PC-3 (cell line): ENCODE results near the gene POLR2E. TPM values are rescaled to one million over a fixed set of nuclear protein-coding genes. Genes with fewer than 3 reads are reported as not detected.

ENCODE experiments used
- ATAC-seq: fragments of 200-7000 bp; cut with Tn5 transposase; 2 replicates; pipeline ENCODE4 v1.9.1; 2020; ENCODE audit warnings: mild to moderate bottlenecking, moderate library complexity
- BruUV-seq: library from RNA; stranded (reverse); fragments of 400-500 nt; replicated peaks from 2 replicates; lab custom pipeline; 2021; lab: Mats Ljungman, UMichigan
- CTCF ChIA-PET: fragments of 300-600 bp; sonication (Branson Sonifier 250); formaldehyde crosslinking; loops from one replicate; lab custom pipeline; 2022; ENCODE audit warnings: antibody characterized with exemption; lab: Charles Lee
- POLR2A ChIA-PET: fragments of 300-600 bp; sonication (Branson Sonifier 250); formaldehyde crosslinking; loops from one replicate; lab custom pipeline; 2022; ENCODE audit warnings: antibody characterized with exemption; ENCODE audit not compliant: unreplicated experiment; lab: Charles Lee
- DNase-seq: peaks from one replicate; pipeline ENCODE4 v3.0.0-alpha.2; 2015
- H2AFZ ChIP-seq: fragments of 300-600 bp; sonication (generic); 2 replicates; pipeline ENCODE4 v1.6.0; 2016; ENCODE audit warnings: antibody characterized with exemption, low read length
- H3F3A ChIP-seq: fragments of 300-600 bp; sonication (generic); one replicate; pipeline ENCODE4 v1.6.0; 2017; ENCODE audit warnings: antibody characterized with exemption, low read length, control low read depth, mild to moderate bottlenecking; ENCODE audit not compliant: unreplicated experiment
- H3K27ac ChIP-seq: fragments of 300-600 bp; sonication (generic); 2 replicates; pipeline ENCODE4 v1.5.1; 2016; ENCODE audit warnings: mild to moderate bottlenecking, low read length
- H3K27me3 ChIP-seq: fragments of 300-600 bp; sonication (generic); 2 replicates; pipeline ENCODE4 v1.6.1; 2016; ENCODE audit warnings: low read length, mixed read lengths
- H3K36me3 ChIP-seq: fragments of 300-600 bp; sonication (generic); 2 replicates; pipeline ENCODE4 v1.6.1; 2016; ENCODE audit warnings: low read depth, mixed run types, low read length, mixed read lengths
- H3K4me1 ChIP-seq: fragments of 300-600 bp; sonication (generic); 2 replicates; pipeline ENCODE4 v1.5.1; 2016; ENCODE audit warnings: low read length; ENCODE audit not compliant: insufficient read depth
- H3K4me2 ChIP-seq: fragments of 300-600 bp; sonication (generic); 2 replicates; pipeline ENCODE4 v1.6.0; 2016; ENCODE audit warnings: low read length
- H3K4me3 ChIP-seq: fragments of 300-600 bp; sonication (generic); 2 replicates; pipeline ENCODE4 v1.5.1; 2016; ENCODE audit warnings: mild to moderate bottlenecking, low read length, mixed read lengths
- H3K79me2 ChIP-seq: fragments of 300-600 bp; sonication (generic); 2 replicates; pipeline ENCODE4 v1.6.1; 2017; ENCODE audit warnings: low read length, mixed read lengths
- H3K9ac ChIP-seq: fragments of 300-600 bp; sonication (generic); 2 replicates; pipeline ENCODE4 v1.6.0; 2016; ENCODE audit warnings: mild to moderate bottlenecking, low read length
- H3K9me2 ChIP-seq: fragments of 300-600 bp; sonication (generic); replicated peaks from 2 replicates; pipeline ENCODE4 v1.6.1; 2016; ENCODE audit warnings: mixed run types, low read length, mixed read lengths
- H3K9me3 ChIP-seq: fragments of 300-600 bp; sonication (generic); 2 replicates; pipeline ENCODE4 v1.6.1; 2016; ENCODE audit warnings: low read length, mixed read lengths
- H4K20me1 ChIP-seq: fragments of 300-600 bp; sonication (generic); 2 replicates; pipeline ENCODE4 v1.6.1; 2016; ENCODE audit warnings: low read length, mixed read lengths
- EZH2 ChIP-seq: fragments of 300-600 bp; sonication (generic); IDR thresholded peaks from one replicate; pipeline ENCODE4 v1.6.1; 2017; ENCODE audit warnings: antibody characterized with exemption, mild to moderate bottlenecking, low read length; ENCODE audit not compliant: unreplicated experiment
- EZH2phosphoT487 ChIP-seq: fragments of 300-600 bp; sonication (generic); IDR thresholded peaks from 2 replicates; pipeline ENCODE4 v1.6.1; 2018; ENCODE audit warnings: mild to moderate bottlenecking, antibody characterized with exemption, low read length, borderline replicate concordance
- intact Hi-C: fragments of 100-400 bp; cut with micrococcal nuclease; formaldehyde crosslinking; loops from 2 replicates; pipeline ENCODE4 v1.9.0; 2023
- total RNA-seq: library from RNA; depleted of rRNA; stranded (reverse); fragments of >200 nt; gene quantifications from 2 replicates; pipeline ENCODE4 v1.2.3, GENCODE V29; 2014
- TF ChIP-seq, protein P1 (sequence below): fragments of 300-600 bp; sonication (generic); conservative IDR thresholded peaks from 2 replicates; pipeline ENCODE4 v1.5.1; 2017; ENCODE audit warnings: antibody characterized with exemption, low read depth, mild to moderate bottlenecking, low read length

Gene POLR2E
- total RNA-seq, 1 experiment from 2014 or later, result 375 TPM

DNA sequence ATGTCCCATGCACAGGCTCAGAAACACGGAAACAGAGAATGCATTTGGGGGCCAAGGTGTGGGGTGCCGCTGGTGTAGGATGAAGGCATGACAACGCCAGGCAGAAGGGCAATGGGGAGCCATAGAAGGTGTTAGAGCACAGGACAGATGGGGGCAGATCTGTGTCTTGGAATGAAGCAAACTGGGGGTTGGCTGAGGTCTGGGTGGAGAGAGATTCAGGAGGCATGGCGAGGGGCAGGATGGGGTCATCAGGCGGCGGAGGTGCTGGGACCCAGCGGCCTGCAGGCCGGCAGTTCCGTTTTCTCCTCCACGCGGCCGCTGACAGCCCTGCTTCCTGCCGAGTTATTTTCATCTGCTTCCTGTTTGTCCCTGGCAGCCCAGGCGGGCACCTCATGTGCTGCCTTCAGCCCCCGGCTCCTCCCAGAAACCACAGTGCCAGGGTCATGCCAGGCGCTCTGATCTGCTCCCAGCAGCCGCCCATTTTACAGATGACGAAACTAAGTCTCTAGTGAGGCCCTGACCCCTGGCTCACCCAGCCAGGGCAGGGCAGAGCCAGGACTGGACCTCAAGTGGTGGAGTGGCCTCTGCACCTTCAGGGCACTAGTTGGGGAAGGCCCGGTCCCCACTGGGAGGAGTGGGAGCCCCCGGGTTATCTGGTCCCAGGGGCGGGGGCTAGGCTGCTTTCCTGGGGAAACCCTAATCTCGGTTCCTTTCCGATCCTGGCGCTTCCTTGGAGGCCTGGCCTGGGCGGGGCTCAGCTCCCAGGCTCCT, 26.0 kb downstream of the POLR2E start:
- H3K27ac ChIP-seq, result no peak overlapping the region
- no peaks in the 10 kb centered on the region for H3K27me3 ChIP-seq
- H3K36me3 ChIP-seq, result no peaks in the 10 kb centered on the region
- H3K9me2 ChIP-seq, result no peaks in the 10 kb centered on the region
- no peak overlapping the region for H3K9ac ChIP-seq
- no TSS peak for BruUV-seq
- ATAC-seq (no peak), DNase-seq (no peak)
- no peak overlapping the region for H2AFZ ChIP-seq
- H4K20me1 ChIP-seq, result no peaks in the 10 kb centered on the region
- ChIA-PET POLR2A (no interaction called here), CTCF (no interaction called here)
- H3K4me3 ChIP-seq, result no peak overlapping the region
- TF ChIP-seq, protein P1, sequence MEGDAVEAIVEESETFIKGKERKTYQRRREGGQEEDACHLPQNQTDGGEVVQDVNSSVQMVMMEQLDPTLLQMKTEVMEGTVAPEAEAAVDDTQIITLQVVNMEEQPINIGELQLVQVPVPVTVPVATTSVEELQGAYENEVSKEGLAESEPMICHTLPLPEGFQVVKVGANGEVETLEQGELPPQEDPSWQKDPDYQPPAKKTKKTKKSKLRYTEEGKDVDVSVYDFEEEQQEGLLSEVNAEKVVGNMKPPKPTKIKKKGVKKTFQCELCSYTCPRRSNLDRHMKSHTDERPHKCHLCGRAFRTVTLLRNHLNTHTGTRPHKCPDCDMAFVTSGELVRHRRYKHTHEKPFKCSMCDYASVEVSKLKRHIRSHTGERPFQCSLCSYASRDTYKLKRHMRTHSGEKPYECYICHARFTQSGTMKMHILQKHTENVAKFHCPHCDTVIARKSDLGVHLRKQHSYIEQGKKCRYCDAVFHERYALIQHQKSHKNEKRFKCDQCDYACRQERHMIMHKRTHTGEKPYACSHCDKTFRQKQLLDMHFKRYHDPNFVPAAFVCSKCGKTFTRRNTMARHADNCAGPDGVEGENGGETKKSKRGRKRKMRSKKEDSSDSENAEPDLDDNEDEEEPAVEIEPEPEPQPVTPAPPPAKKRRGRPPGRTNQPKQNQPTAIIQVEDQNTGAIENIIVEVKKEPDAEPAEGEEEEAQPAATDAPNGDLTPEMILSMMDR, result no peak
- TF ChIP-seq EZH2, result no peak
- no peak for TF ChIP-seq EZH2phosphoT487
- no peaks in the 10 kb centered on the region for H3F3A ChIP-seq
- intact Hi-C loops, result loop anchor here (5.0 kb wide), 1 partner anchor 33 kb away; the partner anchor contains the start of gene GPX4
- H3K9me3 ChIP-seq, result no peaks in the 10 kb centered on the region
- H3K4me2 ChIP-seq, result no peak overlapping the region
- H3K4me1 ChIP-seq, result peaks cover 18% of the 10 kb centered on the region
- 0 out of 2 replicates have a peak, but pooled peaks cover 4% of the 10 kb centered on the region for H3K79me2 ChIP-seq

DNA sequence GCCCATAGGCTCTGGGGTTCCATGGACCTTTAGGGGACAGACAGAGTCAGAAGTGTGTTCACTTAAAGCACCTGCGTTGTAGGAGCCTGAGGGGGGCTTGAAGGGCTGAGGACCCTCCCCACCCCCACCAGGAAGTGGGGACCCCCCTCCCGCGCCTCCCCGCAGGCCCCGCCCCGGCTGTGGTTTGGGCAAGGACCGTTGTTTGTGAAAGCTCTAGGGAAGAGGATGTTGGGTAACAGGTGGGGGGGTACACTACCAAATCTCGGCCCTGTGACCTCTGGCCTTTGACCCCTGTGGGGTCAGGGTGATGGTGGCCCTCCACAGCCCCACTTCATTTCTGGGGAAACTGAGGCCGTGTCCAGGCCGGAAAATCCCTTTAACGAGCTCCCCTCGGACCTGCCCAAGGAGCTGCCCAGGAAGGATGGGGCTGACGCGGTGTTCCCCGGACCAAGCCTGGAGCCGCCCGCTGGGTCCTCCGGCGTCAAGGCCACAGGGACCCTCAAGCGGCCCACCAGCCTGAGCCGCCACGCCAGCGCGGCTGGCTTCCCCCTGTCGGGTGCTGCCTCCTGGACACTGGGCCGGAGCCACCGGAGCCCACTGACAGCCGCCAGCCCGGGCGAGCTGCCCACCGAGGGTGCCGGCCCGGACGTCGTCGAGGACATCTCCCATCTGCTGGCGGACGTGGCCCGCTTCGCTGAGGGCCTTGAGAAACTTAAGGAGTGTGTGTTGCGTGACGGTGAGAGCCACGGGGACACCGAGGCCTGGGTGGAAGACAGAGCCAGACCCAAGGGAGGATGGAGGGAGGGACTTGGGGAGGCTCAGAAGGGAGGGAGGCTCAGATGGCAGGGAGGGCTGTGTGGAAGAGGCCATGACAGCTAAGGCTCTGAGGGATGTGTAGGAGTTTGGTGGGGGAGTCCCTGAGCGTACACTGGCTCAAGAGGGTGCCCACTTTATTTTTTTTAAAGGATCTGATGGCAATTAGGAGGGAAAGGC, 26.9 kb downstream of the POLR2E start:
- H3K36me3 ChIP-seq, result no peaks in the 10 kb centered on the region
- H3K27ac ChIP-seq, result no peak overlapping the region
- H4K20me1 ChIP-seq, result no peaks in the 10 kb centered on the region
- no peaks in the 10 kb centered on the region for H3F3A ChIP-seq
- POLR2A ChIA-PET, result no interaction called here
- CTCF ChIA-PET, result no interaction called here
- no peak overlapping the region for H2AFZ ChIP-seq
- no TSS peak for BruUV-seq
- intact Hi-C loops, result loop anchor here (5.0 kb wide), 1 partner anchor 34 kb away; the partner anchor contains the start of gene GPX4
- TF ChIP-seq EZH2, result no peak
- TF ChIP-seq EZH2phosphoT487, result no peak
- TF ChIP-seq, protein P1, result no peak
- H3K9me2 ChIP-seq, result no peaks in the 10 kb centered on the region
- H3K27me3 ChIP-seq, result no peaks in the 10 kb centered on the region
- 0 out of 2 replicates have a peak, but pooled peaks cover 4% of the 10 kb centered on the region for H3K79me2 ChIP-seq
- H3K9me3 ChIP-seq, result no peaks in the 10 kb centered on the region
- ATAC-seq (no peak), DNase-seq (no peak)
- H3K4me3 ChIP-seq, result peak overlapping the region; percentile 73
- peaks cover 18% of the 10 kb centered on the region for H3K4me1 ChIP-seq
- H3K4me2 ChIP-seq, result peak overlapping the region; percentile 87
- H3K9ac ChIP-seq, result peak overlapping the region; percentile 49; the same call in 1 of the 2 replicates
